NCI-H1436 (cell line): ENCODE results near the gene AIG1.
"Not testable (repeated sequence)": the region's sequence is repeated elsewhere in the genome, so short reads cannot be mapped to it uniquely, and the experiment has no call there.

Source experiments
- DNase-seq: peaks from one replicate; lab custom pipeline; 2025; lab: John Stamatoyannopoulos, UW

Gene AIG1

DNA sequence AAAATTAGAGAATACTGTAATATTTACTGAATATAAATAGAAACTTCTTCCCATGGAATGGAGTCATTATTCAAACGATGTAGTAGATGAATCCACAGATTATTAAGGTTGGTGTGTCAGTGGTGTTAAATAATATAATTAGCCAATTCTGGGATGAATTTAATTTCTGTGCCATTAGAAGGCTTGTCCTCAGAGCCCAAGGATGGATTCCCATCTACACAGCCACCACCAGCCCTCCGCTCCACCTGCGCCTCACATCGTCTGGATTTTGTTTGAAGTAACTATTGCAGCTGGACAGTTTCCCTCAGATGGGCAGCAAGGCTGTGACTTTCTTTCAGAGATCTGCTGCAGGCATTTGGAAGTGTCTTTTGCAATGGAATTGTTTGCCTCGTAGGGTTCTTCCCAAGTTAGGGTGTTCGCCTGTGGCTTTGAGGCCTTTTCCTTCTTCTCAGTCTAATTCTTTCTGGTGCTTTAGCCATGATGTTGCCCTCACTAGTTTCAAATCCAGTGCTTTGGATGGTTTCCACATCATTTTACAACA is 104.7 kb downstream of the AIG1 start:
- DNase-seq, result no peak

DNA sequence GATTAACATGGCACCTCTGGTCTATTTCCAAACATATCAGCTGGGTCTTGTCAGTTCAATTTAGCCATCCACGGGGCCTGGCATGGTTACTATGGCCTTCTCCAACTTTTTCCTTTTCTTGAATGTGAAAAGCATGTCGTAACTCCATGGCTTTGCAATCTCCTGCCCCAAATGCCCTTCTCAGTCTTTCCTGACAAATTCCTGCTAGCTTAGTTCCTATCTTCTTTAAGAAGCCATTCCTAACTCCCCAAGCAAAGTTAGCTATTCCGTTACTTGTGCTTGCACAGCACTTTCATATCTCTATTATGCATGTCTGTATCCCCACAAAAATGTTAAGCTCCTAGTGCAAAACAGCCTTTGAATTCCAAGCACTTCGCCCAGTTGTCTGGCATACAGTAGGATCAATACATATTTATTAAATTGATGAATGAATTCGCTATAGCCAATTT is 105.6 kb downstream of the AIG1 start:
- DNase-seq, result no peak

DNA sequence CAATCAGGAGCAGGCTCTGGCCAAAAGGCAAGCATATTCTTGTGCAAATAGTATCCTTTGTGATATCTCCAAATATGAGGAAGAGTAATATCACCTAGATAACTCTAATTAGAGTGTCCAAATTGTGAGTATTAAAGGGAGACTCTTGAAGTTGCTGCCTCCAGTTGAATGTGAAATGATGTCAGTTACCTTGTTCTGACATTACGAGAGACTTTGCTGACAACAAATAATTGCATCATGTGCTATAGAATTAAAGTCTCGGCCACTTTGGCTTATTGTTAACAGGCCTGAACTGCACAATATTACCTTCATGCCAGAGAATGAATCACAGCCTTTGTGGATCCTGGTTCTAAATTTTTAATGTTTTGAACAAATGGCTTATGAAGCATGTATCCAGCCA is 106.5 kb downstream of the AIG1 start:
- DNase-seq, result no peak

DNA sequence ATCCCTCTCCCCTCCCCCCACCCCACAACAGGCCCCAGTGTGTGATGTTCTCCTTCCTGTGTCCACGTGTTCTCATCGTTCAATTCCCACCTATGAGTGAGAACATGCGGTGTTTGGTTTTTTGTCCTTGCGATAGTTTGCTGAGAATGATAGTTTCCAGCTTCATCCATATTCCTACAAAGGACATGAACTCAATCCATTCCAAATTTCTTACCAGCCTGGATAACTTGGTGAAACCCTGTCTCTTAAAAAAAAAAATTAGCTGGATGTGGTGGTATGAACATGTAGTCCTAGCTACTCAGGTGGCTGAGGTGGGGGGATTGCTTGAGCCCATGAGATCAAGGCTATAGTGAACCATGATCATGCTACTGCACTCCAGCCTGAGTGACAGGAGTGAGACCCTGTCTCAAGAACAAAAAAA is 107.7 kb downstream of the AIG1 start:
- not testable (repeated sequence) for DNase-seq

DNA sequence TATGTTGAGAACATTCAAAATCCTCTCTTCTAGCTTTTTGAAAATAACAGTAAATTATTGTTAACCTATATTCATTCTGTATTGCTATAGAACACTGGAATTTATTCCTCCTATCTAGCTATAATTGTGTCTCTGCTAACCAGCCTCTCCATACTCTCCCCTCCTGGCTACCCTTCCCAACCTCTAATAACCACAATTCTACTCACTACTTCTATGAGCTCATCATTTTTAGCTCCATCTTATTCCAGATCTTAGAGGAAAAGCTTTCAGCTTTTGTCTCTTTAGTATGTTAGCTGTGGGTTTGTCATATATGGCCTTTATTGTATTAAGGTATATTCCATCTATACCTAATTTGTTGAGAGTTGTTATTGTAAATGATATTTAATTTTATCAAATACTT is 108.8 kb downstream of the AIG1 start:
- DNase-seq, result no peak

DNA sequence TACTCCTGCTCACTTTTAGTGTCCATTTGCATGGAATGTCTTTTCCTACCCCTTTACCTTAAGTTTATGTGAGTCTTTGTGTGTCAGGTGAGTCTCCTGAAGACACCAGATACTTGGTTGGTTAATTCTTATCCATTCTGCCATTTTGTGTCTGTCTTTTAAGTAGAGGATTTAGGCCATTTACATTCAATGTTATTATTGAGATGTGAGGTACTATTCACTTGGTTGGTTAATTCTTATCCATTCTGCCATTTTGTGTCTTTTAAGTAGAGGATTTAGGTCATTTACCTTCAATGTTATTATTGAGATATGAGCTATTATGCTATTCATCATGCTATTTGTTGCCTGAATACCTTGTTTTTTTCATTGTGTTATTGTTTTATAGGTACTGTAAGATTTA is 113.8 kb downstream of the AIG1 start:
- DNase-seq, result no peak

DNA sequence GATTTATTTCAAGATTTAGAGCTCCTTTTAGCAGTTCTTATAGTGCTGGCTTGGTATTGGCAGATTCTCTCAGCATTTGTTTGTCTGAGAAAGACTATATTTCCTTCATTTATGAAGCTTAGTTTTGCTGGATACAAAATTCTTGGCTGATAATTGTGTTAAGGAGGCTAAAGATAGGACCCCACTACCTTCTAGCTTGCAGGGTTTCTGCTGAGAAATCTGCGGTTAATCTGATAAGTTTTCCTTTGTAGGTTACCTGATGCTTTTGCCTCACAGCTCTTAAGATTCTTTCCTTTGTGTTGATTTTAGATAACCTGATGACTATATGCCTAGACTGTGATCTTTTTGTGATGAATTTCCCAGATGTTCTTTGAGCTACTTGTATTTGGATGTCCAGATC is 114.3 kb downstream of the AIG1 start:
- no peak for DNase-seq

DNA sequence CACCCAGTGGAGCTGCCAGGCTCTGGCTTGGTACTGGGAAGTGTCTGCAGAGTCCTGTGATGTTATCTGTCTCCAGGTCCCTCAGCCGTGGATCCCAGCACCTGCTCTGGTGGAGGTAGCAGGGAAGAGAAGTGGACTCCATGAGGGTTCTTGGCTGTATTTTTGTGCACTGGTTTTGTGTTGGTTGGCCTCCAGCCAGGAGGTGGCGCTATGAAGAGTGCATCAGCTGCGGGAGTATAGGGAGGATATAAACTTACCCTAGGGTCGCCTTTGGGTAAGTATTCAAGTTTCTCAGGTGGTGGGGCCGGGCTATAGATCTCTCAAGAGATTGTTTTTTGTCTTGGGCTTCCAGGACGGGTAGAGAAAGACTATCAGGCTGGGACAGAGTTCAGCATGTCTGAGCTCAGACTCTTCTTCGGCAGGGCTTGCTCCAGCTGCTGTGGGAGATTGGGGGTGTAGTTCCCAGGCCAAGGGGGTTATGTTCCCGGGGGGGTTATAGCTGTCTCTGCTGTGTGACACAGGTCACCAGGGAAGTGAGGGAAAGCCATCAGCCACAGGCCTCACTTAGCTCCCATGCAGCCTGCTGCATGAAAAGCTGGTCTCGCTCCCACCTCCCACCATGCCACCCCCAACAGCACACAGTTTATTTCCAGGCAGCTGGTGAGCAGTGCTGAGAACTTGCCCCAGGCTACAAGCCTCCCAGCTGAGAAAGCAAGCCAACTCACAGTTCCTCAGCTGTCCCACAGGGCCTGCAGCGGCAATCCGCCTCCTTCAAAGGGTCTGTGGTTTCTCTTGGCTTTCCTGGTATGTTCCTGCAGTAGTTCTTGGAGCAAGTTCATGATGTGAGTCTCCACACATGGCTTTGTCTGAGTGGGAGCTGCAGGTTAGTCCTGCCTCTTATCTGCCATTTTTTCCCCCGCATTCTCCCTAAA is 115.7 kb downstream of the AIG1 start:
- no peak for DNase-seq

DNA sequence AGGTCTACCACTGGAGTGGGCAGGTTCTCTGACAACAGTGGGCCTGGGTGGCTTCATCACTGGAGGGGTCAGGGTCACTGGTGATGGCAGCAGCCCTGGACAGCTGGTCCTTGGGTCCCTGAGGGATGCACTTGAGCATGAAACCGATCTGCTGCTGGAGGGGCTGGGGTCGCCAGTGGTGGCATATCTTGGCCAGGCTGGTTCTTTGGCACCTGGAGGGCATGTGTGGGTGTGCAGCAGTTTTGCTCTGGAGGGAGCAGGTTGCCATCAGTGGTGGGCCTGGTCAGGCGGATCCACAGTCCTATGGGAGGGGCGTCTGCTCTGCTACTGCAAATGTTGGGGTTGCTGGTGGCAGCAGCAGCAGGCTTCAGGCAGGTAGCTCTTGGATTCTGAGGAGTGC is 117.0 kb downstream of the AIG1 start:
- DNase-seq, result no peak

DNA sequence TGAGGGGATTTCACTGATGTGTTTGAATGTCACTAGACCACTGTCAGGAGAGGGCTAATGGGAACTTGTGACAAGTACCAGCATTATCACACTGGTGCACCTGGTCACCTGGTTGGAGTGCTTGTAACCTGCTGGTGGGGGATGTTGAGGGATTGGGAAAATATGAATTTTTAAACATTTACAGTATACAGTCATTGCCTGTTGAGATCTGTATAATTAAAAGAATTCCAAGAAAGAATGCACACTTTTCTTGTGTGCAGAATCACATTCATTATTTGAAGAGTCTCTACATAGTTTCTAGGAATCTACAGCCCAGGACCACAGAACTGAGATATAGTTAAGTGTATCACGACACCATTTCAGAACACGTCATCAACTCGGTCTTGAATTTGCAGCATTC is 118.4 kb downstream of the AIG1 start:
- DNase-seq, result no peak

DNA sequence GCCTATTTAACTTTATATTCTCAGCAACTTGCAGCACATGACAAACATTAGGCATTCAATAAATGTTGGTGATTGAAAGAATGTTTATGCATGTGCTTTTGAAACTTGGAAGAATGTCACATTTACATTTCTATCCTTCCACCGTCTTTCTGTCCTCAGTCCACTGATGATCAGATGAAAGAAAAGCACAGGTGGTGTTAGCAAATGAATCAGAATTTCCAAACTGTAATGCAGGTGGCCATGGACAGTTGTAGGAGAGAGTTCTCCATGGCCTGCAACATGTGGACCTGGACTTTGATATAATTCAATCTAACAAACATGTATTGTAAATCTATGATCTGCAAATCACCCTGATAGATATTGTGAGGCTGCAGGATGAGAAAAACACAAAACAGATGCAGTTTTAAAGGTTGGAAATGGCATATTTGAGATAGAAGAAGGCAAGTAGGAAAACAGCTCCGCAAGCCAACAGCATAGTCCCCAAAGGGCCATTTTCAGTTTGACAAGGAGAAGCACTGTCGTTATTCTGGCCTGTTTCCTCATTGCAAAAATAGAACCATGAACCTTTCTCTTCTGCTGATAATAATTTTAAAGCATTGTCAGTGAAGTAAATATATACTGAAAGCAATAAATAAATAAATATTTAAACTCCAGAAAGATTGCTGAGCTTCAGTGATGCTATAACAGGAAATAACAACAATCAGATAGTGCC is 119.4 kb downstream of the AIG1 start:
- no peak for DNase-seq

DNA sequence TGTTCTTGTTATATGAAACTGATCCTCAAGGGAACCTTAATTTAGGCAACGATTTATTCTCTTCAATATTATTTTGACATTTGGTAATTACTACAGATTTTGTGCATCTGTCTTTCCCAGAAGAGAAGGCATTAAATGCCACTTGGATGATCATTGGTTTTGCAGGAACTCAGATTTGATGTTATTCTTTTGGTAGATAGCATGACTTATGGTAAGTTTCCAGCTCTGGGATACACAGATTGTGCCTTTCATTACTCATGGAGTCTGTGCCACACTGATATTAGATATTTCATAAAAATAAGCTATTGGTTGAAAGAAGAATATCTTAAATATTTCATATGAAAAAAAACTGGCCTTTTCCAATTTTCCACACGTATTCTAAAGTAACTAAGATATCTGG is 120.1 kb downstream of the AIG1 start:
- no peak for DNase-seq

DNA sequence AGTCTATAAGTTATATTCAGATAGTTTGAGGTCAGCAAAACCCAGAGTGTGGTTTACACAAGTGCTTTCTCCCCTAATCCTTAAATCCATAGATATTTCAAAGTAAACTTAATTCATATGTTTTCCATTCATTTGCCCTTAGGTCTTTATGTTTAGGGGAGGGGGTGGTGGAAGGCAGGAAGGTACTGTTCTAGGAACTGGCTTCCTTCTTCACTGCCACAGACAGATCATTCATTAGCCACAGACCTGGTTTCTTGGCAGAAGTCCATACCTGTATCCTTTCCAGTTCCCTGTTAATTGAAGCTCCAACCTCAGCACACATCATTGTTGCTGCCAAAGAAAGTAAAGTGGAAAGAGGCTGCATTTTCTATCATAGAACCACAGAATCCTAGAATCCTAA is 123.0 kb downstream of the AIG1 start:
- no peak for DNase-seq

DNA sequence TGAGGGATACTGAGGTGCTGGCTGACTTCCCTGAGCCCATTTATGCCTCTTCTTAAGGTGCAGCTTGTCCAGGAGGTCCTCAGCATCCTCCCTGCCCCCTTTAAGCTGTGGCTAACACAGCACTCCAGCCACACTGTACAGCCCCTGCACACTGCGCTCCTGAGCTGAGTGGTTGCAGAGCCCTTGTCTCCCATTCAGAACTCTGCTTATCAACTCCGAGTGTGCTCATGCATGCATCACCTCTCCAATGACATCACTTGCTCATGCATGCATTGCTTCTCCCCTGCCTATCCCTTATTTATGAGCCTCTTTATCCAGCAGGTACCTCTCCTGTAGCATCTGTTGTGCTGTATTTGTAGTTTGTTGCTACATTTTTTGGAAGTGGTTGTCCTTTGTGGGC is 124.6 kb downstream of the AIG1 start:
- no peak for DNase-seq

DNA sequence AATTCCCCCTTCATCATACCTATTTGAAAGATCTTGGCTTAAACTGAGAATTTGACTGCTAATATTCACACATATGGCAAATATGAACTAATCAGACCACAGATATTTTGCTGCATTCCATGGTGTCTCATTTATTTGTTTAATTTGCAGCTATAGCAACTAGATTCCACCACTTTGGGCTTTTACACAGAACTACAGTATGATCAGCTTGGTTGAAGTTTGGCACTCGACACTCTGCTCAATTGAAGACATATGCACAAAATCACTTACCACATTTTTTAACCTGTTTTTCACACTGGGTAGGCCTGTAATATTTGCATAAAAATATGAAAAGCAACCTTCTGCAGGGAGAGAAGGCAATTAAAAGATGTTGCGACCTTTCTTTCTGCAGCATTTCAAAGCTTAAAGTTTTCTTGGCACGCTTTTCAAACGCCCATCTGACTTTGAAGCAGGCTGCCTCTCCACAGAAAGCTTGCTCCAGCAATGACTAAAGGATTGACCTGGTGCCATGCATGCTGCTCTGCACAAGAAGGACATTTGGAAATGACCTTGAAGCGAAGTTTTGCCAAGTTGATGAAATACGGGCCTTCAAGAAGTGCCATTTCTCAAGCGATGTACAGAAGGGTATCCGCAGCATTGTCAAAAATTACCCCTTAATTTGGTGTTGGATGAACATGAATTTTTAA is 126.7 kb downstream of the AIG1 start:
- no peak for DNase-seq

DNA sequence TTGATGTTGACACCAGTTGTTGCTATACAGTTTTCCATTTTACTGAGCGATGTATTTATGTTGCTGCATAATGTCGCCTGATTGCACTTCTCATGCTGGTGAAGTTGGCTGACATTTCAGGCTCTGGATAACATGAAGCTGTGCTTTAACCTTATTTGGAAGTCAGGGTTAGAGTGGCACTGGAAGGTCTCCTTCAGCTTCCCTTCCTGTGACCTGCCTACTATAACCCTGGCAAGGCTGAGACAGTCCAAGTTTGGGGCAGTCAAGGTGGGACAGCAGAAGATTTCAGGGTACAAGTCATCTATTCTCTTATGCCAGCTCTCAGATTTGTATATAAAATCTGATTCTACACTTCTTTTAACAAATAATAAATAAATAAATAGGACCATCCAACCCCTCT is 127.6 kb downstream of the AIG1 start:
- no peak for DNase-seq

DNA sequence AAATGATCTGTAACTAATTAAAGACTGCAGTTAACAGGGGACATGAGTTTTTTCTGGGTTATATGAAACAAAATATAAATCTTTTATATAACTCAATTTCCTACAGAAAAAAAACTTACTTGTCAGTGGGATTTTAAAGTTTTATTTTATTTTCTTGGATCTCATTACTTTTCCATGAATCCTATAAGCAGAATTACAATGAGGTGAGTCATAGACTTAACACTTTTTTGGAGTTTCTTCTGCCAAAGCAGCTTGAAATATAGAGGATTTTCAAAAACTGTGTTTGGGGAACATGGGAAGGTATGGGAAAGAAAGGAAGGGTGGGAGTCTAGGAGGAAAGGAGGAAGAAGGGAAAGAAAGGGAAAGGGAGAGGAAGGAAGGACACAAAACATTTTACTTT is 130.7 kb downstream of the AIG1 start:
- no peak for DNase-seq

DNA sequence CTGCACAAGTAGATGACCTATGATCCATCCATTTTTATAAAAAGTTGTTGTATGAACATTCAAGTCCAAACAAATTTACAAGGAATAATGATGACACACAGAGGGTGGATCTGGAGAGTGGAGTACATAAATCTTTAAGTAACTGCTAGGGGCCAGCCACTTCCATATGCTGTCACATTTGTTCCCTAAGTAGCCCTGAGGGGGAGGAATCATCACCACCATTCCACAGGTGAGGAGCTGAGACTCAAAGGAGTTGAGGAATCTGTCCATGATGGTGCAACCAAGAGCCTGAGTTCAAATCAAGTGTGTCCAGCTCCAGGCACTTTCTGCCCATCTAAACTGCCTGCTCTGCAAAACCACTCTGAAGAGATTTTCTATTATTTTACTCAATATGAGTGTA is 132.1 kb downstream of the AIG1 start:
- DNase-seq, result no peak

DNA sequence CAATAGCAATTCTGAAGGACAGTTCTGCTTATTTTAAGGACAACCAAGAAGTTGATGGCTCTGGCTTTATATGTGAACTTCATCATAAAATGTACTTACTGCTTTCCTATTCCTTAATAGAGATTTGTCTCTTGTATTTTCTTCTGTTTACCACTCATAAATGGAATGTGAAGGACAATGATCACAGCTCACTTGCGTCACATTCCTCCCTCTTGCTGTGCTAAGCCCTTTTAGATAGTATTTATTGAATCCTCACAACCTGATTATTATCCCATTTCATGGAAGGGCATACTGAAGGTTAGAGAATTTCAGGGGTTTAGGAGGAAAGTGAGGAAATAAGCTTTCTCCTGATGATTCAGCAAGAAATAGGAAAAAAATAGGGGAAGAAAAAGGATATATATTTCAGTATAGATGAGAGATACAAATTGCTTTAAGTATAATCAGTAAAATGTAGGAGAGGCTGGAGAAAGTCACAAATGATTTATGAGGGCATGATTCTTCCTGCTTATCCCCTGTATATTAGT is 132.9 kb downstream of the AIG1 start:
- no peak for DNase-seq

DNA sequence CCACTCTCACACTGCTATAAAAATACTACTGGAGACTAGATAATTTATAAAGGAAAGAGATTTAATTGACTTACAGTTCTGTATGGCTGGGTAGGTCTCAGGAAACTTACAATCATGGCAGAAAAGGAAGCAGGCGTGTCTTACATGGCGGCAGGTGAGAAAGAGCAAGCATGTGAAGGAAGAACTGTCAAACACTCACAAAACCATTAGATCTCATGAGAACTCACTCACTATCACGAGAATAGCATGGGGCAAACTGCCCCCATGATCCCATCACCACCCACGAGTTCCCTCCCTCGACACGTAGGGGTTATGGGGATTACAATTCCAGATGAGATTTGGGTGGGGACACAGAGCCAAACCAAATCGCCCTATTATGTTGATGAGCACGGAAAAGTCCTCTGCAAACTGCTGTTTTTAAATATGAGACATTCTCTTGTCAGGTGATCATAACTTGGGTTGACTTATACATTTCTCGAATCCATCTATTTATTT is 133.5 kb downstream of the AIG1 start:
- no peak for DNase-seq

DNA sequence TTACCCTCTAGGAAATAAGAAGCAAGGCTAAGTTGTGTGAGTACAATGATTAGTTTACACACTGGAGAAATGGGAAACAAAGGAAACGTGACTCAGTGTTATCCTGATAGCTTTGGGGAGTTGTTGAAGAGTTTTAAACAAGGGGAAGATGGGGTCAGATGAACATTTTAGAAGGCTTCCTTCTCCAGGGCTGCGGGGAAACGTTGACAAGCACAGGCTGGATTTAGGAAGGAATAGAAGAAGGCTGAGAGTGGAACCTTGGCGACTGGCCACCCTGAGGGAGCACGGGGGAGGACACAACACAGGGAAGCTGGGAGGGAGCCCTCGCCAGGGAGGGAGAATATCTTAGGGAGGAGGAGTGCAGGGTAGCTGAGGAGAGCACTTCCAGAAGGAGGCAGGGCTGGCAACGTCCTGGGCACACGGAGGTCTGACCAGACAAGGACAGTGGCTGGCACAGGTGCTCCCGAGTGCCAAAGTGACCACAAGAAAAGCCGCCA is 134.7 kb downstream of the AIG1 start:
- no peak for DNase-seq
